Measurements from ENCODE around the gene QKI.
"Not testable (repeated sequence)": the region's sequence is repeated elsewhere in the genome, so short reads cannot be mapped to it uniquely, and the experiment has no call there.

Gene QKI

GRCh38 chr6:163444077-163444476, 29.6 kb downstream of the QKI start:
- DNase-seq: no peak

GRCh38 chr6:163446549-163446948, 32.0 kb downstream of the QKI start:
- DNase-seq: no peak

- no peak for DNase-seq
Measured at GRCh38 chr6:163449076-163449475, 34.6 kb downstream of the QKI start.

GRCh38 chr6:163454425-163454824, 39.9 kb downstream of the QKI start:
- no peak for DNase-seq

- no peak for DNase-seq
Measured at GRCh38 chr6:163455552-163455951, 41.0 kb downstream of the QKI start.

GRCh38 chr6:163457637-163458561, 43.4 kb downstream of the QKI start:
- DNase-seq: no peak

GRCh38 chr6:163459007-163459406, 44.5 kb downstream of the QKI start:
- DNase-seq: no peak

- no peak for DNase-seq
Measured at GRCh38 chr6:163459536-163459935, 45.0 kb downstream of the QKI start.

- no peak for DNase-seq
Measured at GRCh38 chr6:163460307-163460782, 45.8 kb downstream of the QKI start.

- no peak for DNase-seq
Measured at GRCh38 chr6:163461696-163462095, 47.2 kb downstream of the QKI start.

GRCh38 chr6:163463180-163463579, 48.7 kb downstream of the QKI start:
- no peak for DNase-seq

- no peak for DNase-seq
Measured at GRCh38 chr6:163463795-163464194, 49.3 kb downstream of the QKI start.

- DNase-seq: no peak
Measured at GRCh38 chr6:163466839-163467390, 52.4 kb downstream of the QKI start.

- no peak for DNase-seq
Measured at GRCh38 chr6:163468738-163469137, 54.2 kb downstream of the QKI start.

GRCh38 chr6:163469459-163469985, 55.0 kb downstream of the QKI start:
- no peak for DNase-seq

- no peak for DNase-seq
Measured at GRCh38 chr6:163470611-163471010, 56.1 kb downstream of the QKI start.

GRCh38 chr6:163474581-163474980, 60.1 kb downstream of the QKI start:
- DNase-seq: no peak

- DNase-seq: not testable (repeated sequence)
Measured at GRCh38 chr6:163476946-163477345, 62.4 kb downstream of the QKI start.

- no peak for DNase-seq
Measured at GRCh38 chr6:163483107-163483506, 68.6 kb downstream of the QKI start.

GRCh38 chr6:163485388-163485851, 70.9 kb downstream of the QKI start:
- no peak for DNase-seq

GRCh38 chr6:163486821-163487220, 72.3 kb downstream of the QKI start:
- no peak for DNase-seq

- DNase-seq: no peak
Measured at GRCh38 chr6:163487606-163488005, 73.1 kb downstream of the QKI start.

- no peak for DNase-seq
Measured at GRCh38 chr6:163489584-163489983, 75.1 kb downstream of the QKI start.
